Mesothelial cell of epicardium (in vitro differentiated cells): ENCODE results near the gene LMOD3. TPM values are rescaled to one million over a fixed set of nuclear protein-coding genes. Genes with fewer than 3 reads are reported as not detected.

Source experiments
- DNase-seq, 2 experiments: peaks; one replicate each; pipeline ENCODE4 v3.0.0; 2021; ENCODE audit warnings: low spot score in 2 of 2; ENCODE audit not compliant: unreplicated experiment in 2 of 2
- H3K27ac Mint-ChIP-seq: 2 replicates; pipeline ENCODE4 v1.8.0; 2021; ENCODE audit warnings: mixed read lengths
- H3K27me3 Mint-ChIP-seq: 2 replicates; pipeline ENCODE4 v1.8.0; 2021; ENCODE audit warnings: low read depth, mixed read lengths
- H3K36me3 Mint-ChIP-seq: 2 replicates; pipeline ENCODE4 v1.8.0; 2021; ENCODE audit warnings: mixed read lengths
- H3K4me1 Mint-ChIP-seq: 2 replicates; pipeline ENCODE4 v1.8.0; 2021; ENCODE audit warnings: mixed read lengths
- H3K4me3 Mint-ChIP-seq: 2 replicates; pipeline ENCODE4 v1.8.0; 2021; ENCODE audit warnings: mild to moderate bottlenecking, moderate library complexity, mixed read lengths
- H3K9me3 Mint-ChIP-seq: 2 replicates; pipeline ENCODE4 v1.8.0; 2021; ENCODE audit warnings: mixed read lengths
- total RNA-seq: library from RNA; stranded (reverse); gene quantifications from 3 replicates; pipeline ENCODE4 v1.2.1, GENCODE V29; 2021
- TF ChIP-seq, protein P1 (sequence below): fragments of 200-600 bp; sonication (generic); IDR thresholded peaks from one replicate; pipeline ENCODE4 v1.5.0; 2021; ENCODE audit warnings: antibody characterized with exemption; ENCODE audit not compliant: unreplicated experiment

Gene LMOD3
- total RNA-seq, 1 donor from 2014 or later: not detected

DNA sequence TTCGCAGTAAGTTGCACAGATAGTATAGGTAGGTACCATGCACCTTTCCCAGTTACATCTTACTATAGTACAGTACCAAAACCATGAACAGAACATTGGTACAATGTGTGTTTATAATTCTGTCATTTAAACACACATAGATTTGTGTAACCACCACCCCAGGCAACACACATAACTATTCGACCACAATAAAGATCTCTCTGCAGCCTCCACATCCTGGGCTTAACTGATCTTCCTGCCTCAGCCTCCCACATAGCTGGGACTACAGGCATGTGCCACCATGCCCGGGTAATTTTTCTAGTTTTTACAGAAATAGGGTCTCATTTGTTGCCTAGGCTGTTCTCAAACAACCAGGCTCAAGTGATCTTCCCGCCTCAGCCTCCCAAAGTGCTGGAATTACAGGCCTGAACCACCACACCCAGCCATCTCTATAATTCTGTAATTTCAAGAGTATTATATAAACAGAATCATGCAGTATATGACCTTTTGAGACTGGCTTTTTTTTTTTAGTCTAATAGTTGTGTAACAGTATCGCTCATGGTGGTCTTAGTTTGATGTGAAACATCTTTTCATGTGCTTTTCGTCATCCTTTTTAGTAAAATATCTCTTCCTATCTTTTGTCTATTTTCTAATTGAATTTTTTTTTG lies 57.0 kb downstream of the LMOD3 start:
- H3K4me3 Mint-ChIP-seq: no peak overlapping the region
- peaks cover 18% of the 10 kb centered on the region for H3K36me3 Mint-ChIP-seq
- no peaks in the 10 kb centered on the region for H3K27me3 Mint-ChIP-seq
- TF ChIP-seq, protein P1, sequence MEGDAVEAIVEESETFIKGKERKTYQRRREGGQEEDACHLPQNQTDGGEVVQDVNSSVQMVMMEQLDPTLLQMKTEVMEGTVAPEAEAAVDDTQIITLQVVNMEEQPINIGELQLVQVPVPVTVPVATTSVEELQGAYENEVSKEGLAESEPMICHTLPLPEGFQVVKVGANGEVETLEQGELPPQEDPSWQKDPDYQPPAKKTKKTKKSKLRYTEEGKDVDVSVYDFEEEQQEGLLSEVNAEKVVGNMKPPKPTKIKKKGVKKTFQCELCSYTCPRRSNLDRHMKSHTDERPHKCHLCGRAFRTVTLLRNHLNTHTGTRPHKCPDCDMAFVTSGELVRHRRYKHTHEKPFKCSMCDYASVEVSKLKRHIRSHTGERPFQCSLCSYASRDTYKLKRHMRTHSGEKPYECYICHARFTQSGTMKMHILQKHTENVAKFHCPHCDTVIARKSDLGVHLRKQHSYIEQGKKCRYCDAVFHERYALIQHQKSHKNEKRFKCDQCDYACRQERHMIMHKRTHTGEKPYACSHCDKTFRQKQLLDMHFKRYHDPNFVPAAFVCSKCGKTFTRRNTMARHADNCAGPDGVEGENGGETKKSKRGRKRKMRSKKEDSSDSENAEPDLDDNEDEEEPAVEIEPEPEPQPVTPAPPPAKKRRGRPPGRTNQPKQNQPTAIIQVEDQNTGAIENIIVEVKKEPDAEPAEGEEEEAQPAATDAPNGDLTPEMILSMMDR: no peak
- DNase-seq: no peak
- no peaks in the 10 kb centered on the region for H3K9me3 Mint-ChIP-seq
- H3K4me1 Mint-ChIP-seq: peaks cover 6% of the 10 kb centered on the region
- peak overlapping the region; percentile 56 for H3K27ac Mint-ChIP-seq

GRCh38 chr3:69063636-69064035 lies 58.8 kb downstream of the LMOD3 start:
- Mint-ChIP-seq H3K27me3 (no peaks in the 10 kb centered on the region), H3K36me3 (peaks cover 29% of the 10 kb centered on the region), H3K4me3 (no peak overlapping the region), H3K9me3 (no peaks in the 10 kb centered on the region), H3K27ac (peak overlapping the region; percentile 85), H3K4me1 (peaks cover 6% of the 10 kb centered on the region)
- DNase-seq: no peak
- TF ChIP-seq, protein P1: no peak

- no peak overlapping the region for H3K4me3 Mint-ChIP-seq
These were observed 62.7 kb downstream of the LMOD3 start for GRCh38 chr3:69059688-69060087.

GRCh38 chr3:69058947-69059224 lies 63.5 kb downstream of the LMOD3 start:
- TF ChIP-seq, protein P1: no peak
- Mint-ChIP-seq H3K4me1 (peaks cover 1% of the 10 kb centered on the region), H3K27me3 (no peaks in the 10 kb centered on the region), H3K27ac (no peak overlapping the region), H3K9me3 (no peaks in the 10 kb centered on the region), H3K36me3 (peaks cover 39% of the 10 kb centered on the region), H3K4me3 (no peak overlapping the region)
- no peak for DNase-seq

More at GRCh38 chr3:69059688-69060087, 62.7 kb downstream of the LMOD3 start:
- Mint-ChIP-seq H3K27ac (no peak overlapping the region), H3K36me3 (peaks cover 39% of the 10 kb centered on the region), H3K27me3 (no peaks in the 10 kb centered on the region), H3K4me1 (peaks cover 5% of the 10 kb centered on the region), H3K9me3 (no peaks in the 10 kb centered on the region)
- DNase-seq: no peak
- TF ChIP-seq, protein P1: no peak

- Mint-ChIP-seq H3K27me3 (no peaks in the 10 kb centered on the region), H3K27ac (no peak overlapping the region), H3K36me3 (peaks cover 39% of the 10 kb centered on the region), H3K9me3 (no peaks in the 10 kb centered on the region), H3K4me3 (no peak overlapping the region), H3K4me1 (no peaks in the 10 kb centered on the region)
- no peak for DNase-seq
- TF ChIP-seq, protein P1: no peak
These were observed 64.0 kb downstream of the LMOD3 start for GRCh38 chr3:69058180-69058946.

Other genes starting within 250 kb of the LMOD3 start
- 0.09 TPM in 1 of 3 replicates, not detected in the others for gene TAFA4, start 190.0 kb downstream of the LMOD3 start, total RNA-seq
- 8.0 to 9.6 TPM (median 8.9 TPM) in 3 replicates for gene EOGT, start 108.9 kb downstream of the LMOD3 start, total RNA-seq
- 39.4 to 41.3 TPM (median 39.4 TPM) in 3 replicates for gene TMF1, start 70.3 kb downstream of the LMOD3 start, total RNA-seq
- 62.1 to 70.8 TPM (median 67.7 TPM) in 3 replicates for gene UBA3, start 42.2 kb downstream of the LMOD3 start, total RNA-seq
- gene ARL6IP5, start 37.7 kb downstream of the LMOD3 start, total RNA-seq: 45.6 to 48.9 TPM (median 46.5 TPM) in 3 replicates